Occipital lobe (tissue), 2 donors: ENCODE data around the gene BTBD2. TPM values are rescaled to one million over a fixed set of nuclear protein-coding genes. Genes with fewer than 3 reads are reported as not detected.
A peak's percentile ranks its signal among the peaks of the same experiment; 100 is the strongest.

Experiments used
- DNase-seq: peaks from one replicate; lab custom pipeline; 2025; lab: John Stamatoyannopoulos, UW
- total RNA-seq: library from RNA; depleted of rRNA; stranded (reverse); fragments of >200 nt; gene quantifications from one replicate; pipeline ENCODE4 v1.2.3, GENCODE V29; 2014

BTBD2 gene
- total RNA-seq, 1 donor from 2014 or later = 49.1 TPM

DNA sequence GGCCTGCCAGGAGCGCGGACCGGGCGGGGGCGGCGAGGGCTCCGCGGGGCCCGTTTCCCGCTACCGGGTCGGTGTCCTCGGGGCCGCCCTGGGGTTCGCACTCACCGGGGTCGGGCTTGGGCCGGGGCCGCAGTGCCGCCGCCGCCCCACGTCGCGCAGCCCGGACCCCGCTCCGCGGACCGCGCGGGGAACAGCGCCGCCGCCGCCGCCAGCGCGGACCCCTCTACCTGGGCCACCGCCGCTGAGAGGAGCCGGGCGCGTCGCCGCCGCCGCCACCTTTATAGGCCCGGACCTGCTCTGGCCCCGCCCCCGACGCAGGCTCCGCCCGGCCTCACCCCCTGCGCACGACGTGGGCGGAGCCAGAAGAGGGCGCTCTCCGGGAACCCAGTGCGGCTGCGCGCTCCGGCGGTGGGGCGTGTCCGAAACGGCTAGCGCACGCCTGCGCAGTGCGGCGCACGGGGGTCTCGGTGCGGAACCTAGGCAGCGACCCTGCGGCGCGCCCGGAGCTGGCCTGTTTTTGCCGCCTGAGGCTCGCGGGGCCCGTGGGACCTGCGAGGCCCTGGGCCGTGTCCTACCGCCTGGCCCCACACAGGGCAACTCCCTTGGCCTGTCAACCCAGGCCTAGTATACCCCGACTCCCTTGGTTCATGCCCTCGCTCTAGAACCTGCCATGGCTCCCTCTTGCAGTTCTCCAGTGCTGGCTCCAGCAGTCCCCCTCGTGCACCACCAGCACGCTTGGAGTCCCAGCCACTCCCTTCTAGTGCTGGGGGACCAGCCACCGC, 35.7 kb upstream of the BTBD2 start, which contains the start of gene MKNK2:
MKNK2 (minus strand) TSS at position 254 of the 782 bp plus-strand sequence. CDS start 393 bp downstream, outside the sequence.
- DNase-seq = peak; percentile 86

DNA sequence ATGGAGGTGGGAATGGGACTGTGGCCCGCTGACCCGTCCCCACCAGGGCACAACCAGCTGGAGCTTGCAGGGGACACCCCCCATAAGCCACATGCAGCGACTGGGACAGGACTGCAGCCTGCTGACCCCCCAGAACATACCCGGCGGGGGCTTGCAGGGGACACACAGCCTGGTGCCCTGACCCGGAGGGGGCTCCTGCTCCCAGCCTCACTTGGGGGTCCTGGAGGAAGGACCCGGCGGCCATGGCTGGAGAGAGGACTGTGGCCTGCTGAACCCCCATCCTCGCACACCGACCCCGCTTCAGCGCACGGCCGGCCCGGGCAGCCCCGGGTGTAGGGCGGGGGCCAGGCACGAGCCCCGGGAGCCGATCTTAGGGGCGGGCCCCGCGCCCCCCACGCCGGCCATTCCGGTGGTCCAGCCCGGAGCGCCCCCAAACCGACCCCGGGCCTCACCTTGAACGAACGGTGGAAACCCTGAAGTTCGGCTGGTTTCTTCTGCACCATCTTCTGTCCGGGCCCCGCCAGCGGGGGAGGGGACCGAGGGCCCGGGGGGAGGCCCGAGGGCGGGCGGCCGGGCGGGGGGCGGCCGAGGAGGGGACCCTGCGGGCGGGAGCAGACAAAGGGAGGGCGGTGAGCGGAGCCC, 35.0 kb upstream of the BTBD2 start:
- DNase-seq = no peak

DNA sequence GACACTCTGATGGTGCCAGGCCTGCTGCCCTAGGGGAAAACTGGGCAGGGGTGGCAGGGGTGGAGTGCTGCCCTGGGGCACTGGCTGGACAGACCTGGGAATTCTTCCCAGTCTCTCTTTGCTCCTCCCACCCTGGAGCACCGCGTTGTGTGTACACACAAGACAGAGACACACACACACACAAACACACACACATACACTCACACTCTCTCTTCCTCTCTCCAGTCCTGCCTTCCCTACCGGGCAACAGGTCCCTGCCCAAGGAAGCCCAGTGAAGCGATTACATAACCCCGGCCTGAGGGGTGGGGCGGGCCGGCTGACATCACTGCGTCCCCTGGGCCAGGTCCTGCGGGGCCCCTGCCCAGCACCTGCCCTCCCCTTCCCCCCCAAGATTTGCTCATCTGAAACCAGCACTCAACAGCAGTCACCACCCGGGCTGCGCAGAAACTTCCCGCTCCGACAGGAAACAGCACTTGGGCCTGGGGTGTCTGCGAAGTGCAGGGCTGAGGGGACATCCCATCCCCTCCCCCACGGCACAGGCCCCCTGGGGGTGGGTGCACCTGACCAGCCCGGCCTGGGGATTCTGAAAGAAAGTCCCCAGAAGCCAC, 34.3 kb upstream of the BTBD2 start:
- DNase-seq = peak; percentile 54

DNA sequence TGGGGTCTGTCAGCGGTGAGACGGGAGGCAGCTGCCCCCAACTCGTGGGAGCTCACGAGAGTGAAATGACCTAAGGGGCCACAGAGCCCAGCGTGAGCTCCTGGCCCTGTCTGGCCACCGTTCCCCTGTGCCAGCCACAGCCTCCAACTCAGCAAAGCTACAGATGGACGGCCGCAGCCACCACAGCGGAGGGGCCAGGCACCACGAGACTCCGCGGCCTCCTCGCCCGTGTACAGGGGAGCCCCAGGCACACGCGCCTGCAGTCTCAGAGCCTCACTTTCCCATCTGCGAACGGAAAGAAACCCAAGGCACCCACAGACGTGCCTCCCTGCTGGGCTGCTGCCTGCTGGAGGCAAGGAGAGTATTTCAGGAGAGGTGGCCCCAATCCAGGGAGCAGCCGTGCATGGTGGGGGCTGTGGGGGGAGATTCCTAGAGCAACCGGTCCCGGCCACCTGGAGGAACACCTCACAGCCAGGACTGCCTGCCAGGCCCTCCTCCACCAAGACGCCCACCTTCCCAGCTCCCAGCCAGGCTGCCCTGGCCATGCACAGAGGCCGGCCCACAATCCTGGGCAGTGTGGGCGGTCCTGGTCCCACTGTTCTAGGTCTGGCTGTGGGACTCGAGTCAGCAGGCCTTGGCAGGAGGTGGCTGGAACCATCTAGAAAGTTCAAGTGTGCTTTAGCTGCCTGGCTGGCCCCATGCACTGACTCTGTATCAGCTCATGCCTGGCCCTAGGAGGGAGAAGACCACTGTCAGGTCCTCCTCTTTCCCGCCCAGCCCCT, 33.6 kb upstream of the BTBD2 start:
- peak; percentile 53 for DNase-seq

DNA sequence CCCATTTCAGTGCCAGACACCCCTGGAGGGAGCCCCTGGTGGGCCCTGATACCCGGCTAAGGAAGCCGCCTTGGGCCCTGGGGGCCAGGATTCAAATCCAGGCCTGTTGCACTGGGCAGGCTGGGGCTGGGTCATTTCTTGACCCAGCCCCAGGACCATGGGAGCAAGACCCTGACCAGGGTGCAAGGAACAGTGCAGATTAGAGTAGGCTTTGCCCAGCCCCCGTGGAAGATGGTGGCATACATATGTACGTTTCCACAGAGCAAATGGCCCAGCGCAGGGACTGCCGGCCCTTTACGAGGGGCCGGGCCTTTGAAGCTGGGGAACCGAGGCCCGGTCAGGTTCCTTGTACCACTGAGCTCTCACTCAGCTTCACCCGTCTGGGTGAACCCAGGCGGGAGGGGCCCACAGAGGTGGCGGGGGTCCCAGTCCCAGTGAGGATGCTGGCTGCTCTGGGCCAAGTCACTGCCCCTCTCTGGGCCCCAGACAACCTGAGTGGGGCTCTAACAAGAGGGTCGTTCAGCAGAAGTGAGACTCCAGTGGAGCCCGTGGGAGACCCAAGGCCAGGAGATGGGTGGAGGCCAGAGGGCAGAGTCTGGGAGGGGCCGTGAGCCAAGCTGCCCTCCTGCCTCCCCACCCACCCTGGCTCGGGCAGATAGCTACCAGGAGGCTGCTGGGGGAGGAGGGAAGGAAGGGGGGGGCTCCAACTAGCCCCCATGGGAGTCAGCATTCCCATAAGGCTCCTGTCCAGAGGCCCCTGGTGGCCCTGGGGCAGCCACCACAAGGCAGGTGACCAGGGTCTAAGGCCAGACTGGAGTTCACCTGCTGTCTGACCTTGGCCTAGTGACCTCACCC, 32.8 kb upstream of the BTBD2 start:
- no peak for DNase-seq

DNA sequence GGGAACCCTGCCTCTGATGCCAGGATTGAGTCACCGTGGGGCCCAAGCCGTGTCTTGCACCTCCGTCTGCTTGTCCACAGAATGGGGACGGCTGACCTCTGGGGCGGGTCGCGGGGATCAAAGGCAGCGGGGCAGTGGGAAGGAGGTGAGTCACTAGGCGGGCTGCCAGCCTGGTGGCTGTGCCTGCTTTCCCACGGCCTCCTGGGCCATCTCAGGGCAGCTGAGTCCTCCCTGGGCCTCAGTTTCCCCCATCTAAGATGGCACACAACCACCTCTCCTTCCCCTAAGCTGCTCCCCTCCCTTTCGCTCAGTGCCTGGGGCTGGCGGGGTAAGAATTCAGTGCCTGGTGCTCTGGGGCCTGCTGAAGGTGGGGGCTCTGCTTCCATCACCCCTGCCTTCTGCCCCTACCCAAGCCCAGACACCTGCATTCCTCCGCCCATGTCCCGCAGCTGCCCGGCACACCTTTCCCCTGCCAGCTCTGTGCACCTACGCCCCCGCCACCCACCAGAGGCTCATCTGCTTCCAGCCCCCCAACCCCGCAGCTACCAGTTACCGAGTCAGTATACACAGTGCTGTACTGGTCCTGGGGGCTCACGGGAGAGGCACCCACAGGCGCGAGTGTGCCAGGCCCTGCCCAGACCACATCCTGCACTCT, 32.1 kb upstream of the BTBD2 start:
- DNase-seq = peak; percentile 24

DNA sequence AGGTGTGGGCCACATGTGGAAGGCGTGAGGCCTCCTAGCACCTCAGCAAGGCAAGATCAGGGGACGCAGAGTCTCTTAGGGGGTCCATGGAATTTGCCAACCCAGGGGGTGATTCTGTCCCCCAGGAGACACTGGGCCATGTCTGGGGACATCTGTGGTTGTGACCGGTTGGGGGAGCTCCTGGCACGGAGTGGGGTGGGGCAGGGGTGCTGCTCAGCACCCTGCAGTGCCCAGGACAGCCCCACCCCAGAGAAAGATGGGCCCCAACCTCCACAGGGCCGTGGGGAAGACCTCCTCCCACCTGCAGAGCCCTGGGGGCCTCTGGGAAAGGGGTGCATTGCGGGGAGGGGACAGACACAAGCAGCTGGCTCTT, 31.5 kb upstream of the BTBD2 start:
- no peak for DNase-seq

DNA sequence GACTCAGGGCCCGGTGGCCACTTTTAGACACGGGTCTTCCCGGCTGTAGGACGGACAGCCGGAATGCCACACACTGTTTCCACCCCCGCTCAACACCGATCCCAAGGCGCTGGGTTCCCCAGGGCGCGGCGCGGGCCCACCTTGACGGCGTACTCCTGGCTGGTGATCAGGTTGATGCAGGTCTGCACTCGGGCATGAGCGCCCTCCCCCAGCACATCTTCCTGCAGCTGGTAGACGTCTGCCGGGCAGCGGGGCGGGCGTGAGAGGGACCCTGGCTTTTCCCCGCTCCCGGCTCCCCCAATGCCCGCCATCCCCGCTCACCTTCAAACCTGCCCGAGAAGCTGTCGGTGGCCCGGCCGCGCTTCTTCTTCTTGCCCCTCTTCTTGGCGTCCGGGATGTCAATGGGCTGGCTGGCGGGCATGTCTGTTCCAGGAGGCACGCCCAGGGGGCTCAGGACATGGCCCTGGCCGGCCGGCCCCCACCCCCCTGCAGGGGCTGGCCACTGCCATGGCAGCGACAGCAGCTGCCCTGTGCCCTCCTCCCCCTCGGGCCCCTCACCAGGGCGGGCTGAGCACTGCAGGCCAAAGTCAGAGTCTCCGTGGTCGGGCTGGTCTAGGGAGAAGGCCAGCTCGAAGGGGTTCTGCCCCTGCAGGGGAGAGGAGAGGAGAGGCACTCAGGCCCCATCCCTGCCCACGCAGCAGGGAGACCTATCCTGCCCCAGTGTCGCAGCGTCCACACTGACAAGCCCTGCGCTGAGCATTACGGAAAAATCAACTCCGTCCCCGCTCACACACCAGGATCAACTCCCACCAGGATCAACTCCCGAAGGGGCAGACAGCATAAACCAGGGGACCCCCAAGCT, 30.8 kb upstream of the BTBD2 start:
- no peak for DNase-seq

DNA sequence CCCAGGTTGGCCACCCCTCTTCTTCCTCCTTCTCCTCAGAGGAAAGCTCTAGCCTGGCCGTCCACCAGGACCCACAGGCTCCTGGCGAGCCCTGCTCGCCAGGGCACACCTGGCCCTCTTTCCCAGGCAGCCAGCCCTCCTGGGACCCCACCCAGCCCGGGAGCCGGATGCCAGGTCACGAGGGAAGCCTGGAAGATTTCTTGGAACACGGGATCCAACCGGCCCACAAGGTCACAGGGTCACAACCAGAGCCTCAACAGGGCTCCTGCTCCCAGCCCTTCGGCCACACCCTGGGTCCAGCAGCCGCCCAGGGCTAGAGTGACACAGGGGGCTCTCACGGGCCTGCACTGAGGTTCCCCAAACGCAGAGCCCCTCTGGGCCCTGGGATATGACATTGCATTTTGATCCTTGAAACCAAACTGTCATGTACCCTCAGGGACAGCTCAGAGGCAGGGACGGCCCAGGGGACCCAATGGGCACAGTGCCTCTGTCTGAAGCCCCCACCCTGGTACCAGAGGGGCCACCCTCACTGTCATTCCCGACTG, 30.1 kb upstream of the BTBD2 start:
- DNase-seq = no peak

DNA sequence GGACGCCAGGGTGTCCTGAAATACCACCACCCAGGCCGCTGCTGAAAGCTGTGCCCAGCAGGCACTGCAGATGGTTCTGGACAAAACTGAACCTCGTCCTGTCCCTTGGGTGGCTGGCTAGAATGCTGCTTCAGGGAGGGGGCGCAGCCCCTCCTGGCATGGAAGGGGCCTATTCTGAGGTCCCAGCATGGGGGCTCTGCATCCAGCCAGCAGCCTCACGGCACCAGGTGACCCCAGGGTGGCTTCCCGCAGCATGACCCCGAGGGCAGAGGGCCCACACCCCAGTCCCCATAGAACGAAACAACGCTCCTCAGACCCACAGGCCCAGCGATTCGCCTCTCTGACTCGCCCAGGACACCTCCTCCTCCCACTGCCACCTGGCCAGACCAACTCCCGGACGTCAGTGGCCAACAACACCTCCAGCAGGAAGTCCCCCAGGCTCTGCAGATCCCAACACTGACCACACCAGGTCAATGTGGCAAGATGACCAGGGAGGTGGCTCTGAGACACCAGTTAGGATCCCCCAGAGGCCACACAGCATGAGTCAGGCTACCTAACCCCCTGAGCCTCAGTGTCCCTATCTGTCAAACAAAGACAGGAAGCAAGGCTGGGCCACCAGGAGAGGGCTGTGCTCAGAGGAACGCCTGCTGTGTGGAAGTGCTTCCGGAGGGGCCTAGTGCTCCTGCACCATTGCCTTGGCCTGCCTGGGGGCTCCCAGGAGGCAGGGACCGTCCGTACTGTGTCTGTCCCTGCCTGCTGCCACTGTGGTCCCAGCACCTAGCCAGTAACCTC, 29.4 kb upstream of the BTBD2 start:
- no peak for DNase-seq

DNA sequence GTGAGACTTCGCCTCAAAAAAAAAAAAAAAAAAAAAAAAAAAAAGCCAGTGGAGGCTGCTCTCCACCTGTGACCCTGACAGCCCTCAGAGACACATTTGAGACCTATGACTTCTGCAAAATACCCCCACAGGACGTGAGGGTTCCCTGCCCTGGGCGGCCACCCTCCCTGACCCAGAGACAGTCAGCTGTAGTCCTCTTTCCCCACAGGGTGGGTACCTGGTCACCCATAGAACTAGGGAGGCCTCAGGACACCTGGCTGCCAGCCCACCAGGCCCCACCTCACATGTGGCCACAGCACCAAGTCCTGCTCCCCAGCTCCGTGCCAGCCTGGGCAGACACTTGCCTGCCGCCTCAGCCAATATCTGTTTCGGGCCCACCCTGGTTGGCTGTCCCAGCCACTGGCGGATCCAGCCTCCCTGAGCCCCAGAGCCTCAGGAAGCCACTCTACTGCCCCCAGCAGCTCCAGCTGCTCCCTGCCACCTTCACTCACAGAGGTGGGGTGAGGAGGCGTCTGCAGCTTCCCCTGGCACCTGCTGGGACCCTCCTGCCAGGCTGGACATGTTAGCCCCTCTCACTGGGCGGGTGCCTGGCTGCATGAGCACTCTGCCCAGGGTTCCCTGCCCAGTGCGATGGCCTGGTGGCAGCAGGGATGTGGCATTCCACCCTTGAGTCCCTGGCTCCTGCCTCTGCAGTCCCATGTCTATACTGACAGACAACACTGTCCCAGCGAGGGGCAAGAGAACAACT, 28.6 kb upstream of the BTBD2 start:
- no peak for DNase-seq

DNA sequence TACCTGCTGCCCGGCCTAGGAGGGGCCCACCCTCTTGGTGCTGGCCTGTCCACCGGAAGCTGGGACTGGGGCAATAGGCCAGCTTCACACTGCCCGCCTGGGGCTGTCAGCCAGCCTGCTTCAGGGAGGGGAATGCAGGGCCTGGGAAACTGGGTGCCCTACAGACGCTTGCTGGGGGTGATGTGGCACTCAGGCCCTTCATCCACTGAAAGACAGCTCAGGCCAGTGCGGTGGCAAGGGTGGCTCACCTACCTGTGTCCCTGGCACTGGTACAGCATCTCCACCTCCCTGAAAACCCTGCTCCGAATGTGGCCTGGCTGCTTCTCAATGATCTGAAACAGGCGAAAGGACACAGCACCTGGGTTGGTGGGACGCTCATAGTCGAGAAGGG, 27.7 kb upstream of the BTBD2 start:
- DNase-seq = no peak

DNA sequence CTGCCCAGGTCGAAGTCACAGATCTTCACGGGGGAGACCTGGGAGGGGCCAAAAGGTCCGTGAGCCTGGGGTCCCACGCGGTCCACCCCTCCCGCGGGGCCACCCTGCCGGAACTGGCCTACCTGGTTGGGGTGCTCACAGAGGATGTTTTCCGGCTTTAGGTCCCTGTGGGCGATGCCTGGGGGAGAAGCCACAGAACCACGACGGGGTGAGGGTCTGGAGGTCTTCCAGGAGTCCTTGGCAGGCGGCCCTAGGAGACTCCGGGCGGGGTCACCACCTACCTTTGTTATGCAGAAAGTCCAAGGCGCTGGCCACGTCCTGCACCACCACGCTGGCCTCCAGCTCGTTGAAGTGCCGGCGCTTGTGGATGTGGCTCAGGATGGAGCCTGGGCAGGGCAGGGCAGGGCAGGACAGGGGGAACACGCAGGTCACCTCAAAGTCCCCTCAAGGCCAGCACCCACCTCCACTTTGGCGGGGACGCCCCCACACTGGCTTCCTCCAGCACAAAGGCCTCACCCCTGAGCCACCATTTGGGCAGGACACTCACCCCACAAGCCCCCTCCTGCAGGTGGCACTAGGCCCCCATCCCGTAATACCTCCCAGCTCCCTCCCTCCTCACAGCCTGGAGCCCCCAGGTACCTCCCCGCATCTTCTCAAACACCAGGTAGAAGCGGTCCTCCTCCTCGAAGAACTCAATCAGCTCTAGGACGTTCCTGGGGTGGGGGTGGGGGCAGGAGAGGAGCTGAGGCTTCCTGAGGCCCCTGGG, 27.2 kb upstream of the BTBD2 start:
- DNase-seq = no peak

DNA sequence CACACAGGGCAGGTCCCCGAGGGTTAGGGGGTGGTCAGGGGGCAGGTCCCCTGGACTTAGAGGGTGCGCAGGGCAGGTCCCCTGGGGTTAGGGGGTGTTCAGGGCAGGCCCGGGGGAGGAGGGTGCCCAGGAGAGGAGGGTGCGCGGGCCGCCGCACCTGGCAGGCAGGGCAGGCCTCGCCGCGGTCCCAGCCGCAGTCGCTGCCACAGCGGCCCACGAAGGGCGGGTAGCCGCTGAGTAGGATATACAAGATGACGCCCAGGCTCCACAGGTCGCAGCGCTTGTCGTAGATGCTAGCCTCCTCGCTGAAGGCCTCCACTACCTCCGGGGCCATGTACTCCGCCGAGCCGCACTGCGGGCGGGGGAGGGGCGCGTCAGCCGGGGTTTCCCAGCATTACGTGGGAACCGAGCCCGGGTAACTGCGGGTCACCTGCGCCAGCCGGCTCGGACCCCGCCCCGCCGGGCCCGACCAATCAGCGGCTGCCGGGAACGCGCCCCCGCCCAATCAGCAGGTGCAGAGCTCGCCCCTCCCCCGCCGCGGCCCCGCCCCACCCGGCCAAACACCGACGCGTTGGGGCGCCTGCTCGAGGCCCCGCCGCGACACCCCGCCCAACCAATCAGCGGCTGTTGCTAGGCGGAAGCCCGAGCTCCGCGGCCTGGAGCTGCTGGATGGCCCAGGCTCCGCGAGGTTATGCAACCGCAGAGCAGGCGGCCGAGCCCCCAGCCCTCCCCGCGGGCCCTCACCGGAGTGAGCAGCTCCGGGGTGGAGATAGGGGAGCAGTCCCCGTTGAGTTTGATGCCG, 26.4 kb upstream of the BTBD2 start:
- DNase-seq = peak; percentile 96

DNA sequence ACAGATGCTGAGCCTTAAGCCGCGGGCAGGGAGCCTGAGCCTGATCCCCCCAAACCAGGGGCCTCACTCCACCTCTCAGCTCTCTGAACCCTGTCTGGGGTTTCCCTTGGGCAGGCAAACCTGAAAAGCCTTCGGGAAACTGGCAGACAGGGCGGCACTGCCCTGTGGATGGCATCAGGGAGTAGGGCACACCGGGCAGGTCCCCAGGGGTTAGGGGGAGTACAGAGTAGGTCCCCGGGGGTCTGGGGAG, 25.8 kb upstream of the BTBD2 start:
- DNase-seq = no peak
